Body of pancreas (tissue), 4 donors: ENCODE measurements around the gene ELL. TPM values are rescaled to one million over a fixed set of nuclear protein-coding genes. Genes with fewer than 3 reads are reported as not detected.
A peak's percentile ranks its signal among the peaks of the same experiment; 100 is the strongest.

ENCODE experiments used
- ATAC-seq: fragments of 150-250 bp; one replicate; pipeline ENCODE4 v1.9.1; 2016
- DNase-seq, 4 donors: peaks; one replicate each; pipeline ENCODE4 v3.0.0-alpha.2; 2019
- H3K27ac ChIP-seq, 4 donors: fragments of 200-600 bp; sonication (generic); 1 replicate in 3 of 4; 2 replicates in 1 of 4; pipeline versions ENCODE4 v1.5.1 to v1.6.1; 2016 to 2019; ENCODE audit warnings: mild to moderate bottlenecking in 1 of 4, mixed read lengths in 1 of 4, moderate library complexity in 1 of 4
- H3K27me3 ChIP-seq, 2 donors: fragments of 200-600 bp; sonication (generic); one replicate each; pipeline ENCODE4 v1.6.0; 2016; ENCODE audit warnings: mild to moderate bottlenecking in 1 of 2
- H3K36me3 ChIP-seq, 2 donors: fragments of 200-600 bp; sonication (generic); replicated peaks in 1 of 2; 2 replicates each; pipeline ENCODE4 v1.5.1; 2016; ENCODE audit warnings: low read depth in 2 of 2; ENCODE audit not compliant: insufficient read depth in 1 of 2
- H3K4me1 ChIP-seq: fragments of 200-600 bp; sonication (generic); one replicate; pipeline ENCODE4 v1.6.0; 2016
- H3K4me3 ChIP-seq, 2 donors: fragments of 200-600 bp; sonication (generic); 1 replicate in 1 of 2; 2 replicates in 1 of 2; pipeline ENCODE4 v1.5.1; 2016 to 2019
- H3K9me3 ChIP-seq, 3 donors: fragments of 200-600 bp; sonication (generic); 1 replicate in 2 of 3; 2 replicates in 1 of 3; pipeline ENCODE4 v1.5.1; 2016
- CTCF ChIP-seq, 7 experiments: fragments of 450-650 bp in 4 of 7; fragments of 200-600 bp in 3 of 7; sonication (generic) in 3 of 7; IDR thresholded peaks; one replicate each; pipeline ENCODE4 v1.5.1; 2016 to 2019; ENCODE audit warnings: antibody characterized with exemption in 7 of 7
- POLR2A ChIP-seq, 3 donors: fragments of 450-650 bp; IDR thresholded peaks; one replicate each; pipeline ENCODE4 v1.6.1; 2016; ENCODE audit warnings: antibody characterized with exemption in 3 of 3, mild to moderate bottlenecking in 2 of 3
- WGBS, 2 donors: methylation state at CpG; one replicate each; pipeline ENCODE4 v1.1.5; 2017; 5-methylcytosine and 5-hydroxymethylcytosine counted together
- intact Hi-C: fragments of 100-400 bp; cut with DNase I; formaldehyde crosslinking; loops from one replicate; pipeline ENCODE4 v1.15.1; 2023
- total RNA-seq, 2 donors: library from RNA; depleted of rRNA; stranded (reverse); fragments of >200 nt; gene quantifications; one replicate each; pipeline ENCODE4 v1.1.0, GENCODE V29; 2016

Gene ELL
- total RNA-seq, 2 donors from 2014 or later, result 12.5 to 14.2 TPM

DNA sequence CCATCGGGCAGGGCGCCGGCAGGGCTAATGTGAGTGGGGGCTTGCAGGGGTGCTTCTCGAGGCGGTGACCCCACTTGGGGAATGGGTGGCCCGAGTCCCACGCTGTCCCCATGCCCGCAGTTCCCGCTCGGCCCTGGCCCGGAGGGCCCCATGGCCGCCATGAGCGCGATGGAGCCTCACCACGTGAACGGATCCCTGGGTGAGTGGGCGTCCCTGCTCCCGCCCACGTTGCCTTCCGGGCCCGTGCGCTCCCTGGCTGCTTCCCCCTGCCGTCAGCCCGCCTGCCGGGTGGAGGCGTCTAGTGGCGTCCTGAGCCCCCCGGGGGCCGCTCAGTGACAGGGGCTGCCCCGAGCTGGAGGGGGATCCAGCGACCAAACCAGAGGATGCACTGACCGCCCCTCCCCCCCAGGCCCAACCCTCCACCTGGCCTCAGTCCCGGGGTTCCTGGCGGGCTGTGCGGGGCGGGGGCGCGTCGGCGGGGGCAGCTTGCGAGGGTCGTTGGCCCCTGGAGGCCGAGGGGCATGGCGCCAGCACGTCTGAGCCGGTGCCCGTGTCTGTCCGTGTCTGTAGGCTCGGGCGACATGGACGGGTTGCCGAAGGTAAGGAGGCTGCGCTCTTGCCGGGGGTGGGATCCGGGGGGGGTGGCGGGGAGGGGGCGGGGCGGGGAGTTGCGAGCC is 88.7 kb downstream of the ELL start:
- ATAC-seq (no peak), DNase-seq (peak in 1 of 4 donors; percentile 42)
- intact Hi-C loops, result no loop called here
- TF ChIP-seq POLR2A (IDR thresholded peaks at IDR 0.05) (no peak), CTCF (IDR thresholded peaks at IDR 0.05) (no peak)
- Histone ChIP-seq H3K27ac (peak overlapping the region in 3 of 4 donors; percentile 43 to 59 (median 45)), H3K4me1 (peaks cover 38% of the 10 kb centered on the region), H3K9me3 (no peaks in the 10 kb centered on the region), H3K36me3 (no peaks in the 10 kb centered on the region), H3K4me3 (no peak overlapping the region), H3K27me3 (no peaks in the 10 kb centered on the region)
- 23 to 100% methylated on average over 1 to 55 of the region's 59 CpGs for WGBS, 2 donors

- Histone ChIP-seq H3K4me3 (no peak overlapping the region), H3K36me3 (no peaks in the 10 kb centered on the region), H3K27me3 (no peaks in the 10 kb centered on the region), H3K9me3 (no peaks in the 10 kb centered on the region), H3K27ac (peak overlapping the region in 1 of 4 donors; percentile 43), H3K4me1 (peaks cover 31% of the 10 kb centered on the region)
- ATAC-seq (no peak), DNase-seq (no peak)
- TF ChIP-seq POLR2A (IDR thresholded peaks at IDR 0.05) (no peak), CTCF (IDR thresholded peaks at IDR 0.05) (no peak)
- intact Hi-C loops, result no loop called here
- WGBS, 2 donors, result 81 to 90% methylated on average over 4 to 10 of the region's 13 CpGs
Measured at GRCh38 chr19:18432275-18433014, 89.4 kb downstream of the ELL start.

DNA sequence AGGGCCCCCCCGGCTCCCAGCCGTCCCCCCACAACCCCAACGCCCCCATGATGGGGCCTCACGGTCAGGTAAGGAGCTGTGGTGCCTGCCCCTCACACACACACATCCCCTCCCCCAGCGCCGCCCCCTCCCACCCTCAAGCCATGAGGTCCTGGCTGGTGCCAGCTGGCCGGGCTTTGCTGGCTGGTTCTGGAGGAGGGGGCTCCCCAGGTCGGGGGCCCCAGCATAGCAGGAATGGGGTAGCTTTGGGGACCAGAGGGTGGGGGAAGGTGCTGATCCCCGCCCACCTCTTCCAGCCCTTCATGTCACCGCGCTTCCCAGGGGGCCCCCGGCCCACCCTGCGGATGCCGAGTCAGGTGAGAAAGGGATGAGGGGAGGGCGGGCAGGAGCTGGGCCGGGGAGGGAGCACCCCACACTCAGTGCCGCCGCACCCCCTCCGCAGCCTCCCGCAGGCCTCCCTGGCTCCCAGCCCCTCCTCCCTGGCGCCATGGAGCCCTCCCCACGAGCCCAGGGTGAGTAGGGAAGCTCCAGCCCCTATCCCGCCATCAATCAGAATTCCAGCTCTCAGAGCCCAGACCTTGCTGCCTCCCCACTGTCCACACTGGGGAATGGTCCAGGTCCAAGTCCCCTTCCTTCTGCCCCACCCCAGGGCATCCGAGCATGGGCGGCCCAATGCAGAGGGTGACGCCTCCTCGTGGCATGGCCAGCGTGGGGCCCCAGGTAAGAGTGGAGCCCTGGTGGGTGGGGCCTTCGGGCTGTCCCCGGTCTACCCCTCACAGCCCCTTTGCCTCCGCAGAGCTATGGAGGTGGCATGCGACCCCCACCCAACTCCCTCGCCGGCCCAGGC is 90.3 kb downstream of the ELL start:
- H3K27ac ChIP-seq, result no peak overlapping the region
- no peaks in the 10 kb centered on the region for H3K36me3 ChIP-seq
- ATAC-seq (no peak), DNase-seq (no peak)
- intact Hi-C loops, result no loop called here
- H3K4me3 ChIP-seq, result no peak overlapping the region
- peaks cover 25% of the 10 kb centered on the region for H3K4me1 ChIP-seq
- no peaks in the 10 kb centered on the region for H3K27me3 ChIP-seq
- no peaks in the 10 kb centered on the region for H3K9me3 ChIP-seq
- TF ChIP-seq POLR2A (IDR thresholded peaks at IDR 0.05), result no peak
- TF ChIP-seq CTCF (IDR thresholded peaks at IDR 0.05), result no peak
- 83 to 84% methylated on average over 5 to 32 of the region's 34 CpGs for WGBS, 2 donors

DNA sequence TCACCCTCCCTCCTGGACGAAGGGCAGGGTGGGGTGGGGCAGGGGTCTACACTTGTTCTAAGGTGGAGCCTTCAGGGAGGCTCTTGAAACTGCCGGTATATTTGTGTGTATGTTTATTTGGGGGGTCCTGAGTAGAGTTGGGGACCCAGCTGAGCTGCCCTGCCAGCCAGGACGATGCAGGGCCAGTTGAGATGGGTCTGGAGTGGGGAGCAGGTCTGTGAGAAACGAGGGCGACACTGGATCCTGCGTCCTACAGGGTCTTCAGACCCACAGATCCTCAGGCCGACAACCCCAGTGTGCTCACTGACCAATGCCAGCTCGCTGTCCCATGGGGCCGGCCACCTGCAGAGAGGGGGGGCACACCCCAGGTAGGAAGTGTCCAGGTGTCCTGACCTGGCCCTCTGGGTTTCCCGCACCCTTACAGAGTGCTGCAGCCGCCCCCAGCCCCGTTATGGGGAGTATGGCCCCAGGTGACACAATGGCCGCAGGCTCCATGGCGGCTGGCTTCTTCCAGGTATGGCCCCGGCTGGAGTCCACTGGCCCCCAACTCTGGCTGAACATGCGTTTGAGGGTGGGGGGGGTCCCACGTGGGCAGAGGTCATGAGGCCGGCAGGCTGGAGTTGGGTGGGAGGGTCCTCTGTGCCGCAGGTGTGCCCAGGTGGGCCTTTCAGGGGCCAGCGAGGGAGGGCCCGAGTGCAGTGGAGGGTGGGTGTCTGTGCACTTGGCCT is 91.3 kb downstream of the ELL start:
- no peaks in the 10 kb centered on the region for H3K9me3 ChIP-seq
- DNase-seq (peak in 1 of 4 donors; percentile 10), ATAC-seq (no peak)
- TF ChIP-seq POLR2A (IDR thresholded peaks at IDR 0.05) (no peak), CTCF (IDR thresholded peaks at IDR 0.05) (no peak)
- no peaks in the 10 kb centered on the region for H3K36me3 ChIP-seq
- H3K4me3 ChIP-seq, result no peak overlapping the region
- intact Hi-C loops, result no loop called here
- no peaks in the 10 kb centered on the region for H3K27me3 ChIP-seq
- WGBS, 2 donors, result 86 to 93% methylated on average over 8 to 21 of the region's 21 CpGs
- peaks cover 31% of the 10 kb centered on the region for H3K4me1 ChIP-seq
- no peak overlapping the region for H3K27ac ChIP-seq
